RWPE2 (cell line): ENCODE data around the gene COPS9.
A peak's percentile ranks its signal among the peaks of the same experiment; 100 is the strongest.

Experiments
- ATAC-seq: fragments of 200-7000 bp; cut with Tn5 transposase; 3 replicates; pipeline ENCODE4 v1.9.1; 2021; ENCODE audit warnings: low read depth
- DNase-seq: peaks from one replicate; pipeline ENCODE4 v3.0.0-alpha.2; 2020; ENCODE audit warnings: low spot score
- H3K27ac ChIP-seq: fragments of 450-650 bp; 2 replicates; pipeline ENCODE4 v1.5.1; 2017; ENCODE audit warnings: mild to moderate bottlenecking; ENCODE audit not compliant: poor library complexity, severe bottlenecking
- H3K27me3 ChIP-seq: fragments of 250-450 bp; sonication (Bioruptor Pico); 2 replicates; pipeline ENCODE4 v1.5.1; 2021; ENCODE audit warnings: mild to moderate bottlenecking, moderate library complexity; ENCODE audit not compliant: insufficient read depth, poor library complexity, severe bottlenecking
- H3K36me3 ChIP-seq: fragments of 250-450 bp; sonication (Bioruptor Pico); 2 replicates; pipeline ENCODE4 v1.5.1; 2020; ENCODE audit warnings: low read depth, mild to moderate bottlenecking, moderate library complexity
- H3K4me1 ChIP-seq: fragments of 250-450 bp; sonication (Bioruptor Pico); 2 replicates; pipeline ENCODE4 v1.5.1; 2021; ENCODE audit warnings: mild to moderate bottlenecking, moderate library complexity; ENCODE audit not compliant: insufficient read depth, poor library complexity, severe bottlenecking
- H3K4me3 ChIP-seq: fragments of 250-450 bp; sonication (Bioruptor Pico); 2 replicates; pipeline ENCODE4 v1.5.1; 2021; ENCODE audit warnings: mild to moderate bottlenecking, moderate library complexity; ENCODE audit not compliant: severe bottlenecking
- H3K9me3 ChIP-seq: fragments of 250-450 bp; sonication (Bioruptor Pico); 2 replicates; pipeline ENCODE4 v1.5.1; 2021; ENCODE audit warnings: mild to moderate bottlenecking, moderate library complexity; ENCODE audit not compliant: severe bottlenecking
- CTCF ChIP-seq: fragments of 450-650 bp; IDR thresholded peaks from one replicate; pipeline ENCODE4 v1.5.1; 2017; ENCODE audit warnings: mild to moderate bottlenecking, moderate library complexity; ENCODE audit not compliant: poor library complexity, severe bottlenecking

The COPS9 gene

DNA sequence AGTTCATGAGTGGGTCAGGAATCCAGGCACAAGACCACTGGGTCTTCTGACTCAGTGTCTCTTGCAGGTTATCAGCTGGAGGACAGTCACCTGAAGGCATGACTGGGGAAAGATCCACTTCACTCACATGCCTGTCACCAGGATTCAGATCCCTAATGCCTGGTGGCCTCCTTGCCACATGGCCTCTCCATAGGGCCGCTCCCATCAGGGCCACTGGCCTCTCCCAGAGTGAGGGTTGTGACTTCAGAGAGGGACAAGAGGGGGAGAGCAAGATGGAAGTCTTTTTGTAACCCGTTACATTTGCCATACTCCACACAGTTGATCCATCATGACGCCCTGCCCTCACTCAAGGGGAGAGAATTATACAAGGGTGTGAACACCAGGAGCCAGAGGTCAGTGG, 17.3 kb upstream of the COPS9 start:
- peaks cover 4% of the 10 kb centered on the region for H3K27me3 ChIP-seq
- no peak overlapping the region for H3K27ac ChIP-seq
- H3K9me3 ChIP-seq: no peaks in the 10 kb centered on the region
- H3K36me3 ChIP-seq: no peaks in the 10 kb centered on the region
- no peaks in the 10 kb centered on the region for H3K4me1 ChIP-seq
- ATAC-seq (no peak), DNase-seq (peak; percentile 7)
- no peak overlapping the region for H3K4me3 ChIP-seq
- no peak for TF ChIP-seq CTCF

DNA sequence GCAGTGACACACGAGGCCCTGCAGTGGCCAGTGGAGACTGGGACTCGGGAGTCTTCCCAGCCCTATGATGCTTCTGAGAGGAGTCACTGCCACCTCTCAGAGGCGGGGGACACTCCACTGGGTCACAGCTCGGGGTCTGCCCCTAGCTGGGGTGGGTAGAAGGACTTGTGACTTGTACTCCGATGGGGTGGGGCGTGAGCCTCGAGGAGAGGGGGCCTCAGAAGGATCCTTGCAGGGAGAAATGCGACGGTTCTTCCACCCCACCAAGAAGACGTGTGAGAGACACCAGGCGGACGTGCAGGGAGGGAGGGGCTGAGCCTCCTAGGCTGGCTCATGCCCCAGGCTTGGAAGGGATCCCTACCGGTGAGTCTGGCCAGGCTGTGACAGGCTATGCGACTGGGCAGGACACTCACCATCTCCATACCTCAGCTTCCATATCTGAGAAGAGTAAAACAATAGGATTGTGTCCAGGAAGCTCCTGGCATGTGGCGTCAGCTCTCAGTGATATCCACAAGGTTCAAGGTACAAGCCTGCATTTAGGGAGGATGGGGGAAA, 15.4 kb upstream of the COPS9 start:
- no peak; the same call in 2 of the 3 replicates for ATAC-seq
- Histone ChIP-seq H3K4me3 (no peak overlapping the region), H3K27ac (no peak overlapping the region), H3K36me3 (no peaks in the 10 kb centered on the region), H3K27me3 (peaks cover 4% of the 10 kb centered on the region), H3K4me1 (no peaks in the 10 kb centered on the region), H3K9me3 (no peaks in the 10 kb centered on the region)
- no peak for DNase-seq
- TF ChIP-seq CTCF: no peak

DNA sequence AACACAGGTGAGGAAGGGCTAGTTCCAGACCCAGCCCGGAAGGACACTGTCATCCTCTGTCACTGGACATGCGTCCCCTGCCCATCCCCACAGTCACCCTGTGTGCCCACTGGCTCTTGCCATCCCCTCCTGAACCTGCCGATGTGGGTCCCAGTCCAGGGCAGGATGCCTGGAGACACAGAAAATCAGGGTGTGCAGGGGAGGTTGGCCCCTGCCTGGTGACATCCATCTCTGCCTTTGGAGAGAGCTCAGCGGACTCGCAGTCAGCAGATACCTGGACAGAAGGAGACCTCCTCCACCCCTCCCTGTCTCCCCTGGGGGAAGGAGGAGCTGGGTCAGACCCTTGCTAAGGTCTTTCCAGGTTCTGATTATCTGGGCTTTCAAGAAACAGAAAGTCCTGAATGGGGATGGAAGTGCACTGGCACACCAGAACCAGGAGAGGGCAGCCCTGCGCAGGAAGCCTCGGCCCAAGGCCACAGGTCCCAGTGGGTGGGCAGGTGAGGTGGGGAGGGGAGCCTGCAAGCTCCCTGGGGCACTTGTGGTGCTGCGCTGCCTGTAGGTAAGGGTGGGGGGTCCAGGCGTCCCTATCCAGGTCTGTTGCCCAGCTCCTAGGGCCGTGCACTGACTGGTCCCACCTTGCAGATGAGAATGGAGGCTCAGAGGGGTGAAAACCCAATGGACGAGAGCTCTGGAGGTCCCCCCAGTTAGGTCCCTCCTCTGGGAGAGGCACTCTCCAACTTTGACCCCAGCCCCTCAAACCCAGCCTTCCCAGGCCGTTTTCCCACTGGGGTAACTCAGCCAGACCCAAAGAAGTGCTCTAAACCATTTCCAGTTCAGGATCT, 14.1 kb upstream of the COPS9 start:
- TF ChIP-seq CTCF: peak; percentile 74
- Histone ChIP-seq H3K9me3 (no peaks in the 10 kb centered on the region), H3K27me3 (peaks cover 4% of the 10 kb centered on the region), H3K36me3 (no peaks in the 10 kb centered on the region), H3K4me1 (no peaks in the 10 kb centered on the region), H3K4me3 (no peak overlapping the region), H3K27ac (no peak overlapping the region)
- ATAC-seq (peak; percentile 35; the same call in 1 of the 3 replicates), DNase-seq (no peak)

GRCh38 chr2:240147911-240148587, 11.9 kb upstream of the COPS9 start:
- H3K27ac ChIP-seq: no peak overlapping the region
- no peak overlapping the region for H3K4me3 ChIP-seq
- ATAC-seq (0 out of 3 replicates have a peak, but pooled peaks have one; percentile 8), DNase-seq (no peak)
- no peaks in the 10 kb centered on the region for H3K4me1 ChIP-seq
- no peaks in the 10 kb centered on the region for H3K36me3 ChIP-seq
- TF ChIP-seq CTCF: no peak
- peaks cover 4% of the 10 kb centered on the region for H3K27me3 ChIP-seq
- no peaks in the 10 kb centered on the region for H3K9me3 ChIP-seq
